ENCODE measurements around the gene SPSB1. TPM values are rescaled to one million over a fixed set of nuclear protein-coding genes. Genes with fewer than 3 reads are reported as not detected.

The SPSB1 gene
- total RNA-seq, 4 donors from 2014 or later = 40.0 to 82.1 (median 52.6) TPM

- 81 to 87% methylated on average over 4 to 9 of the region's 9 CpGs for WGBS, 2 donors (ENCODE audit: low coverage in 1 of 2)
- in situ Hi-C loops (cut with MboI; ENCODE audit: low pct_ligation_motif_present in 1 of 4, low pct_unique_long_range_greater_than_20kb in 1 of 4, low sequenced_read_pairs in 3 of 4) = no loop called here
- no peaks in the 10 kb centered on the region for H3K27me3 ChIP-seq
These were observed 18.8 kb downstream of the SPSB1 start for GRCh38 chr1:9311479-9311878.

GRCh38 chr1:9312168-9312720, 19.6 kb downstream of the SPSB1 start:
- Histone ChIP-seq H3K27ac (peak overlapping the region in 2 of 4 donors; percentile 0 to 64), H3K27me3 (no peaks in the 10 kb centered on the region), H3K4me1 (peaks cover 0 to 38% (median 16%) of the 10 kb centered on the region in 4 donors), H3K9me3 (no peaks in the 10 kb centered on the region), H3K36me3 (no peaks in the 10 kb centered on the region), H3K4me3 (no peak overlapping the region)
- 80 to 91% methylated on average over 5 to 18 of the region's 18 CpGs for WGBS, 2 donors (ENCODE audit: low coverage in 1 of 2)
- DNase-seq = no peak
- in situ Hi-C loops (cut with MboI; ENCODE audit: low pct_ligation_motif_present in 1 of 4, low pct_unique_long_range_greater_than_20kb in 1 of 4, low sequenced_read_pairs in 3 of 4) (no loop called here), intact Hi-C loops (cut with DNase I; ENCODE audit: low total_unique reads) (no loop called here)
- no peak for TF ChIP-seq POLR2AphosphoS5 (IDR thresholded peaks at IDR 0.05)

More at GRCh38 chr1:9311479-9311878, 18.8 kb downstream of the SPSB1 start:
- intact Hi-C loops (cut with DNase I; ENCODE audit: low total_unique reads) = no loop called here
- Histone ChIP-seq H3K4me1 (peaks cover 0 to 34% (median 12%) of the 10 kb centered on the region in 4 donors), H3K4me3 (no peak overlapping the region), H3K9me3 (no peaks in the 10 kb centered on the region), H3K36me3 (no peaks in the 10 kb centered on the region), H3K27ac (peak overlapping the region in 3 of 4 donors; percentile 0 to 64 (median 13))
- TF ChIP-seq EP300 (IDR thresholded peaks at IDR 0.05; ENCODE audit: low read depth) (no peak), POLR2A (IDR thresholded peaks at IDR 0.05) (no peak), CTCF (IDR thresholded peaks at IDR 0.05) (no peak), POLR2AphosphoS5 (IDR thresholded peaks at IDR 0.05) (no peak)
- DNase-seq = no peak

- no peaks in the 10 kb centered on the region for H3K36me3 ChIP-seq
- DNase-seq = no peak
- TF ChIP-seq POLR2A (IDR thresholded peaks at IDR 0.05) = no peak
- no peak for TF ChIP-seq EP300 (IDR thresholded peaks at IDR 0.05; ENCODE audit: low read depth)
- no peak for TF ChIP-seq CTCF (IDR thresholded peaks at IDR 0.05)
- no peak for TF ChIP-seq POLR2AphosphoS5 (IDR thresholded peaks at IDR 0.05)
- no peaks in the 10 kb centered on the region for H3K9me3 ChIP-seq
- intact Hi-C loops (cut with DNase I; ENCODE audit: low total_unique reads) = no loop called here
- in situ Hi-C loops (cut with MboI; ENCODE audit: low pct_ligation_motif_present in 1 of 4, low pct_unique_long_range_greater_than_20kb in 1 of 4, low sequenced_read_pairs in 3 of 4) = no loop called here
- peak overlapping the region in 2 of 4 donors; percentile 6 to 64 for H3K27ac ChIP-seq
- H3K4me1 ChIP-seq = peaks cover 0 to 45% (median 23%) of the 10 kb centered on the region in 4 donors
- no peaks in the 10 kb centered on the region for H3K27me3 ChIP-seq
- WGBS, 2 donors (ENCODE audit: low coverage in 1 of 2) = 70 to 89% methylated on average over 4 to 11 of the region's 11 CpGs
- no peak overlapping the region for H3K4me3 ChIP-seq
These were observed 20.9 kb downstream of the SPSB1 start for GRCh38 chr1:9313576-9313975.

GRCh38 chr1:9314111-9314510, 21.4 kb downstream of the SPSB1 start:
- 65 to 74% methylated on average over 6 to 8 of the region's 8 CpGs for WGBS, 2 donors (ENCODE audit: low coverage in 1 of 2)

More at GRCh38 chr1:9314111-9314510, 21.4 kb downstream of the SPSB1 start:
- TF ChIP-seq CTCF (IDR thresholded peaks at IDR 0.05) (no peak), POLR2AphosphoS5 (IDR thresholded peaks at IDR 0.05) (no peak), EP300 (IDR thresholded peaks at IDR 0.05; ENCODE audit: low read depth) (no peak), POLR2A (IDR thresholded peaks at IDR 0.05) (no peak)
- DNase-seq = no peak
- intact Hi-C loops (cut with DNase I; ENCODE audit: low total_unique reads) (no loop called here), in situ Hi-C loops (cut with MboI; ENCODE audit: low pct_ligation_motif_present in 1 of 4, low pct_unique_long_range_greater_than_20kb in 1 of 4, low sequenced_read_pairs in 3 of 4) (no loop called here)
- H3K9me3 ChIP-seq = no peaks in the 10 kb centered on the region
- no peaks in the 10 kb centered on the region for H3K27me3 ChIP-seq
- peaks cover 0 to 48% (median 26%) of the 10 kb centered on the region in 4 donors for H3K4me1 ChIP-seq
- H3K27ac ChIP-seq = peak overlapping the region in 2 of 4 donors; percentile 31 to 64
- H3K36me3 ChIP-seq = no peaks in the 10 kb centered on the region
- H3K4me3 ChIP-seq = no peak overlapping the region
